GM23338 (cell line): Measurements from ENCODE around the gene RS1.

Experiments used
- CREB1 ChIP-seq: fragments of 250-450 bp; sonication (Bioruptor Pico); IDR thresholded peaks from 2 replicates; pipeline ENCODE4 v1.5.0; 2020; ENCODE audit warnings: low read depth, mild to moderate bottlenecking, moderate library complexity
- EZH2 ChIP-seq: fragments of 200-600 bp; sonication (generic); IDR thresholded peaks from one replicate; pipeline ENCODE4 v1.8.0; 2017; ENCODE audit warnings: antibody characterized with exemption, mild to moderate bottlenecking, low read depth; ENCODE audit not compliant: unreplicated experiment
- EZH2phosphoT487 ChIP-seq: fragments of 200-600 bp; sonication (generic); IDR thresholded peaks from one replicate; pipeline ENCODE4 v1.8.1; 2018; ENCODE audit warnings: antibody characterized with exemption; ENCODE audit not compliant: unreplicated experiment
- JUNB ChIP-seq: IDR thresholded peaks from one replicate; pipeline ENCODE4 v1.6.1; 2016; ENCODE audit warnings: antibody characterized with exemption; ENCODE audit not compliant: unreplicated experiment
- POLR2AphosphoS5 ChIP-seq: IDR thresholded peaks from 2 replicates; pipeline ENCODE4 v1.6.1; 2016; ENCODE audit warnings: antibody characterized with exemption, low read depth
- STAT1 ChIP-seq: IDR thresholded peaks from one replicate; pipeline ENCODE4 v1.6.1; 2016; ENCODE audit warnings: antibody characterized with exemption; ENCODE audit not compliant: unreplicated experiment
- ZNF114 ChIP-seq: fragments of 250-450 bp; sonication (Bioruptor Pico); IDR thresholded peaks from 2 replicates; pipeline ENCODE4 v1.5.0; 2020; ENCODE audit warnings: mild to moderate bottlenecking, moderate library complexity
- TF ChIP-seq, protein P1 (sequence below): IDR thresholded peaks from one replicate; pipeline ENCODE4 v1.6.1; 2018; ENCODE audit warnings: antibody characterized with exemption; ENCODE audit not compliant: unreplicated experiment
- TF ChIP-seq, protein P2 (sequence below), 2 experiments: fragments of 200-600 bp in 1 of 2; sonication (generic) in 1 of 2; conservative IDR thresholded peaks; 2 replicates each; pipeline versions ENCODE4 v1.5.1 to v1.6.1; 2016 to 2017; ENCODE audit warnings: antibody characterized with exemption in 2 of 2, low read depth in 2 of 2, mild to moderate bottlenecking in 2 of 2, moderate library complexity in 1 of 2
- TF ChIP-seq, protein P3 (sequence below): IDR thresholded peaks from 2 replicates; pipeline ENCODE4 v1.6.1; 2016; ENCODE audit warnings: antibody characterized with exemption

GRCh38 chrX:18639280-18639679 lies 32.6 kb downstream of the RS1 start:
- TF ChIP-seq, protein P1, sequence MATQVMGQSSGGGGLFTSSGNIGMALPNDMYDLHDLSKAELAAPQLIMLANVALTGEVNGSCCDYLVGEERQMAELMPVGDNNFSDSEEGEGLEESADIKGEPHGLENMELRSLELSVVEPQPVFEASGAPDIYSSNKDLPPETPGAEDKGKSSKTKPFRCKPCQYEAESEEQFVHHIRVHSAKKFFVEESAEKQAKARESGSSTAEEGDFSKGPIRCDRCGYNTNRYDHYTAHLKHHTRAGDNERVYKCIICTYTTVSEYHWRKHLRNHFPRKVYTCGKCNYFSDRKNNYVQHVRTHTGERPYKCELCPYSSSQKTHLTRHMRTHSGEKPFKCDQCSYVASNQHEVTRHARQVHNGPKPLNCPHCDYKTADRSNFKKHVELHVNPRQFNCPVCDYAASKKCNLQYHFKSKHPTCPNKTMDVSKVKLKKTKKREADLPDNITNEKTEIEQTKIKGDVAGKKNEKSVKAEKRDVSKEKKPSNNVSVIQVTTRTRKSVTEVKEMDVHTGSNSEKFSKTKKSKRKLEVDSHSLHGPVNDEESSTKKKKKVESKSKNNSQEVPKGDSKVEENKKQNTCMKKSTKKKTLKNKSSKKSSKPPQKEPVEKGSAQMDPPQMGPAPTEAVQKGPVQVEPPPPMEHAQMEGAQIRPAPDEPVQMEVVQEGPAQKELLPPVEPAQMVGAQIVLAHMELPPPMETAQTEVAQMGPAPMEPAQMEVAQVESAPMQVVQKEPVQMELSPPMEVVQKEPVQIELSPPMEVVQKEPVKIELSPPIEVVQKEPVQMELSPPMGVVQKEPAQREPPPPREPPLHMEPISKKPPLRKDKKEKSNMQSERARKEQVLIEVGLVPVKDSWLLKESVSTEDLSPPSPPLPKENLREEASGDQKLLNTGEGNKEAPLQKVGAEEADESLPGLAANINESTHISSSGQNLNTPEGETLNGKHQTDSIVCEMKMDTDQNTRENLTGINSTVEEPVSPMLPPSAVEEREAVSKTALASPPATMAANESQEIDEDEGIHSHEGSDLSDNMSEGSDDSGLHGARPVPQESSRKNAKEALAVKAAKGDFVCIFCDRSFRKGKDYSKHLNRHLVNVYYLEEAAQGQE, result no peak
- TF ChIP-seq CREB1 (CRISPR knock-in tag) (no peak), EZH2 (no peak), POLR2AphosphoS5 (no peak), EZH2phosphoT487 (no peak), ZNF114 (CRISPR knock-in tag) (no peak), JUNB (no peak), STAT1 (no peak)
- TF ChIP-seq, protein P2, sequence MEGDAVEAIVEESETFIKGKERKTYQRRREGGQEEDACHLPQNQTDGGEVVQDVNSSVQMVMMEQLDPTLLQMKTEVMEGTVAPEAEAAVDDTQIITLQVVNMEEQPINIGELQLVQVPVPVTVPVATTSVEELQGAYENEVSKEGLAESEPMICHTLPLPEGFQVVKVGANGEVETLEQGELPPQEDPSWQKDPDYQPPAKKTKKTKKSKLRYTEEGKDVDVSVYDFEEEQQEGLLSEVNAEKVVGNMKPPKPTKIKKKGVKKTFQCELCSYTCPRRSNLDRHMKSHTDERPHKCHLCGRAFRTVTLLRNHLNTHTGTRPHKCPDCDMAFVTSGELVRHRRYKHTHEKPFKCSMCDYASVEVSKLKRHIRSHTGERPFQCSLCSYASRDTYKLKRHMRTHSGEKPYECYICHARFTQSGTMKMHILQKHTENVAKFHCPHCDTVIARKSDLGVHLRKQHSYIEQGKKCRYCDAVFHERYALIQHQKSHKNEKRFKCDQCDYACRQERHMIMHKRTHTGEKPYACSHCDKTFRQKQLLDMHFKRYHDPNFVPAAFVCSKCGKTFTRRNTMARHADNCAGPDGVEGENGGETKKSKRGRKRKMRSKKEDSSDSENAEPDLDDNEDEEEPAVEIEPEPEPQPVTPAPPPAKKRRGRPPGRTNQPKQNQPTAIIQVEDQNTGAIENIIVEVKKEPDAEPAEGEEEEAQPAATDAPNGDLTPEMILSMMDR (conservative IDR thresholded peaks at IDR 0.05; ENCODE audit: low read depth in 2 of 2), result no peak
- TF ChIP-seq, protein P3, sequence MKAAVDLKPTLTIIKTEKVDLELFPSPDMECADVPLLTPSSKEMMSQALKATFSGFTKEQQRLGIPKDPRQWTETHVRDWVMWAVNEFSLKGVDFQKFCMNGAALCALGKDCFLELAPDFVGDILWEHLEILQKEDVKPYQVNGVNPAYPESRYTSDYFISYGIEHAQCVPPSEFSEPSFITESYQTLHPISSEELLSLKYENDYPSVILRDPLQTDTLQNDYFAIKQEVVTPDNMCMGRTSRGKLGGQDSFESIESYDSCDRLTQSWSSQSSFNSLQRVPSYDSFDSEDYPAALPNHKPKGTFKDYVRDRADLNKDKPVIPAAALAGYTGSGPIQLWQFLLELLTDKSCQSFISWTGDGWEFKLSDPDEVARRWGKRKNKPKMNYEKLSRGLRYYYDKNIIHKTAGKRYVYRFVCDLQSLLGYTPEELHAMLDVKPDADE, result no peak
